ENCODE data around the gene TBK1.

GRCh38 chr12:64522807-64523206 is 70.9 kb downstream of the TBK1 start:
- TF ChIP-seq KLF6 (CRISPR knock-in tag; IDR thresholded peaks at IDR 0.05; ENCODE audit: borderline replicate concordance) (no peak), POLR3G (IDR thresholded peaks at IDR 0.05; ENCODE audit: extremely low read depth, insufficient read length, insufficient replicate concordance) (no peak), POLR2A (conservative IDR thresholded peaks at IDR 0.05) (no peak)
